ENCODE measurements around the gene PNPLA7.

Gene PNPLA7

GRCh38 chr9:137492464-137493363 lies 57.5 kb downstream of the PNPLA7 start:
- no peak for DNase-seq

DNA sequence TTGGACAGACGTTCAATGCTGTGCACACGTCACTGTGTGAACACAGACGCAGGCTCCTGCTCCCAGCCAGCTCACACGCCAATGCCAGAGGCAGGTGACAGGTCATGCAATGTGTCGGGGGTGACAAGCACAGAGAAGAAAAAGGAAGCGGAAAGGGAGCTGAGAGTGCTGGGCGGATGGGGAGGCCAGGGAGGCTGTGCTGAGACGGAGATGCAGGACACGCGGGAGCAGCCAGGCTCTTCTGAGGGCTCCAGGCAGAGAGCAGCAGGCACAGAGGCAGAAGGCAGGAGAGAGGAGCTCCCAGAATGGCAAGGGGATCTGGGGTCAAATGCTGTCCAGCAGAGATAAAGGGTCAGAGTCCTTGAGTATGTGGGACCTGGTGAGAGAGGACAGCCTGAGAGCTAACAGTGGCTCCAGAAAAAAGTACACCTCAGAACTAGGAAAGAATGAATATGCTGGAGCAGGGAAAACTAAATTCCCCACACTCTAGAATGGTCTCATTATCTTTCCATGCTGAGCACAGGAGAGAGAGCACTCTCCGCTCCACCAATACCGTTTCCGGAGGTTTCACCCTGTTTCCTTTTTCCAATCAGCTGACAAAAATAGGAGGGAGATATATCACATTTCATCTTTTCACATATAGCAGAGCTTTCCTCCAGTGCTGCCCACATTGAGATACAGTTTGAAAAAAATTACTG lies 58.3 kb downstream of the PNPLA7 start:
- DNase-seq: no peak

DNA sequence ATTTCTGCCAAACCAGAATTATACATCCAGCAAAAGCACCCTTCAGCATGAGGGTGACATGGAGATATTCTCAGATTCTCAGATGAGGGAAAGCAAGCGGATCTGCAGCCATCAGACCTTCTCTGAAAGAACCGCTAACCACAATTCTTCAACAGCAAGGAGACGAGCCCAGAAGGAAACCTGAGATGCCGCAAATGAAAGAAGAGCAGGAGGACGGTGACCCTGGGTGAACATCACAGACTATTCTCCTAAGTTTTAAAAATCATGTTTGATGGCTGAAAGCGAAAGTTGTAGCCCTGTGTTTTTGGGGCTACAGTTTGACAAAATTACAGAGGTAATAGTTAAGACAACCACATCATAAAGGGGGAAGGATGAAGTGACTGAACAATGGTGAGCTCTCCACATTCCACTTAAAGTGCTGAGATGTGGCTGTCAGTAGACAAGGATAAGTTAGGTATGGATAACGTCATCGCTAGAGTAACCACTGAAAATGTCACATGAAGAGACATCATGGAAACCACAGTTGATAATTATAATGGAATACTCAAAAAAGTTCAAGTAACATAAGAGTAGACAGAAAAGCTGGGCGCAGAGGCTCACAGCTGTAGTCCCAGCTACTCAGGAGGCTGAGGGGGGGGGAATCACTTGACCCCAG lies 59.5 kb downstream of the PNPLA7 start:
- DNase-seq: no peak

DNA sequence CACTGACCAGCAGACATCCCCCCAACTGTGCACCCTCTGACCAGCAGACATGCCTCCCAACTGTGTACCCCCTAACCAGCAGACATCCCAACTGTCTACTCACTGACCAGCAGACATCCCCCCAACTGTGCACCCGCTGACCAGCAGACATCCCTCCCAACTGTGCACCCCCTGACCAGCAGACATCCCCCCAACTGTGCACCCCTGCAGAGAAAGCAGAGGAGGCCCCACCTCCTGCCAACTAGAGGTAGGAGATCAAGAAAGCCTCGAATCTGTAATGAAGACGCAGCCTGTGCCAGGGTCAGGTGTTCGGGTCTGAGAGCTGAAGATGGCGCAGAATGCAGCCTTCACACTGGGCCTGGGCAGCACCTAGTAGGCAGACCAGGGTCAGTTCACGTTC lies 61.3 kb downstream of the PNPLA7 start:
- DNase-seq: no peak

DNA sequence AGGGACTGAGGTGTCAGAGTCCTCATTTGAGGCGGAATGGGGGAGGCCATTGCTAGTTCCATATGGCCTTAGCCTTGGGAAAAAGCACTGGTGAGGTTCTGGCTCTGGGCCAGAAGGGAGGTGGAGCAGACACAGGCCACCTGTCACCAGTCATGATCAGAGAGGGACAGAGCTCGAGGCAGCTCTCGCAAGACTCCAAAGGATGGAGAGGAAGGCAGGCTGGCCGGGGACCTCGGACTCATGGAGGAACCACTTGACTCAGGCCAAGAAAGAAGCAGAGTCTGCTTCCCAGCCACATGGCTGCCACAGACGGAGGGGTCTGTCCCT lies 61.9 kb downstream of the PNPLA7 start:
- DNase-seq: no peak

- no peak for DNase-seq
Observed at GRCh38 chr9:137487454-137488326, 62.5 kb downstream of the PNPLA7 start.

GRCh38 chr9:137486545-137487453 lies 63.4 kb downstream of the PNPLA7 start:
- DNase-seq: no peak

DNA sequence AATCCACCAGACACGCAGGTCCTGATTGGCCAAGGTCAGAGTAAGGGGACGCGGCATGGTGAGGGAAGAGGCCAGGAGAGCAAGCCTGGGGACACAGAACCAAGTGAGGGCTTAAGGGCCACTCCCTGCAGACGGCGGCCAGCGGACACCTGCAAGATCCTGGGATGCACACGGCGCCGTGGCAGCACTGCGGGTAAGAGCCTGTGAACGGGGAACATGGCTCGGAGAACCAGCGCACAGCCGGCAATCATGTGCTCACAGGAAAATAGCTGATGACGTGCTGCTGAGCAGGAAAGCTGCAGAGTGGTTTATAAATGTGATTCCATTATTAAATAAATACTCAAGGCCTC lies 64.1 kb downstream of the PNPLA7 start:
- DNase-seq: no peak

DNA sequence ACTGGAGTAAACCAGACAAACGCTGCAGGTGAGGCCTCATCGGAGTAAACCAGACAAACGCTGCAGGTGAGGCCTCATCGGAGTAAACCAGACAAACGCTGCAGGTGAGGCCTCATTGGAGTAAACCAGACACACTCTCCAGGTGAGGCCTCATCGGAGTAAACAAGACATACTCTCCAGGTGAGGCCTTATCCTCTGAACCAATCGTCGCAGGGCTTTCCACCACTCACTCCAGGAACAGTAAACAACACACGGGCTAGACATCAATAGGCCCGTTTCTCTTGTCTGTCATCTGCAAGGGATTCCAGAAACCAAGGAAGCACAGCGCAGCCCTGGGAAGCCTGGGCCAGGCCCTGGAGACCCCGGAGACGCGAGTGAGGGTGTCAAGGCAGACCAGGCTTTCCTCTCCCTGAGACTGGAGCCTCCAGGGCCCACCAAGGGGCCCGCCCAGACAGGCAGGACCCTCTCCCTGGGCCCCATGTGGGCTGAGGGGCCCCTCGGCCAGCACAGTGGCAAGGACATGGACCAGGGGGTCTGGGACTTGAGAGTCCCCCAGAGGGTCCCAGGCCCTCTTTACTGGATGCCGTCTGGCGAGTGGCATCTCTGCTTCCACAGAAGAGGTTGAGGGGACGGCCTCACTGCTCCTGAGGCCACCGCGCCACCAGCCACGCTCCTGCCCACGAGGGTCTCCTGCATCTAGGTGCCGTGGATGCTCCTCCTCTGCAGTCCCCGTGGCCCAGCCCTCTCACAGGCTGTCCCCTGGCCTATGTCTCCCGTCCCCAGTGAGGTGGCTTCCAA lies 64.7 kb downstream of the PNPLA7 start:
- no peak for DNase-seq

DNA sequence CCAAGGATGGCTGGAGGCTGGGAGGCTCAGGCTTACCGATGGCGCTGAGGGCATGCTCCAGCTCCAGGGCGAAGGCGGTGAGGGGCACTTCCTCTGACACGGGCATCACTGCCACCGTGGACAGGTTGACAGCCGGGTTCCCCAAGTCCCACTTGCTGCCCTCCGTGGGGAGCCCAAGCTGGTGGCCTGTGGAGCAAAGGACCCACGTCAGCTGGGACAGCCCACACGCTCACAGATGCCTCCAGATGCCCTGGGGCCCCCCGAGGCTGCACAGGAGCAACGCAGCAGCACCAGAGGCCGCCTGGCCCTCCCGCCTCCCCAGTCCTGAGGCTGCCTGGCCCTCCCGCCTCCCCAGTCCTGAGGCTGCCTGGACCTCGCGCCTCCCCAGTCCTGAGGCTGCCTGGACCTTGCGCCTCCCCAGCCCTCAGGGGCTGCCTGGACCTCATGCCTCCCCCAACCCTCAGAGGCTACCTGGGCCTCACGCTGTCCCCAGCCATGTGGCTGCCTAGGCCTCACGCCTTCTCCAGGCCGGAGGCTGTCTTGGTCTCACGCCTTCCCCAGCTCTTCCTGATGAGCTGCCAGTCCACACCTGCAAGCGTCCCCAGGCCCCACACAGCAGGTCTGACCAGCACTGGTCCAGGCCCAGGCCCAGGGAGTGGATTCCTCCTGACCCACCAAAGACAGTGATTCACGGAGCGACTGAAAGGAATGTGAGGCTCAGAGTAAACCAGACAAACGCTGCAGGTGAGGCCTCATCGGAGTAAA lies 65.5 kb downstream of the PNPLA7 start:
- DNase-seq: no peak

DNA sequence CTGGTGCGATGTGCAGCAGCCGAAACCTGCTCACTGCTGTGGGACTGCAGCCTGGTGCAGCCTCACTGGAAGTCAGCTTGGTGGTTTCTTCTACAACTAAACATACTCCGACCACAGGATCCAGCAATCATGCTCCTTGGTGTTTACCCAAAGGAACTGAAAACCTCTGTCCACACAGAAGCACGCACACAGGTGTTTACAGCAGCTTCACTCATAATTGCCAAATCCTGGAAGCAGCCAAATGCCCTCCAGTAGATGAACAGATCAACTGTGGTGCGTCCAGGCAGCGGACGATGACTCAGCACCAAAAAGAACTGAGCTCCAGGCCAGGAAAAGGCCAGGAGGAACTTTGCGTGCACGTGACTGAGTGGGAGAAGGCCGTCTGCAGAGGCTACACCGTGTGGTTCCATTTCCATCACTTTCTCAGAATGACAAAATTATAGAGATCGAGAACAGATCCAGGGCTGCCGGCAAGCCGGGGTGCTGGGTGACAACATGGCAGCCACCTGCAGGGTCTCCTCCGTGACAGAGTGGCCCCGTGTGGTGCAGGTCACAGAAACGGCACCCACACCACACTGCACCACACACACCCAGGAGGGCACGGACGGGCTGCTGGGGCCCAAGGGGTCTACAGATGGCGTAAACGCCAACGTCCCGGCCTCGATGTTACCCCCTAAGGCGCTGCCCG lies 68.0 kb downstream of the PNPLA7 start:
- DNase-seq: no peak

GRCh38 chr9:137480686-137481683 lies 69.2 kb downstream of the PNPLA7 start:
- no peak for DNase-seq

- DNase-seq: no peak
Observed at GRCh38 chr9:137479892-137480685, 70.1 kb downstream of the PNPLA7 start.

GRCh38 chr9:137478962-137479861 lies 71.0 kb downstream of the PNPLA7 start:
- DNase-seq: no peak

- no peak for DNase-seq
Observed at GRCh38 chr9:137478613-137478961, 71.6 kb downstream of the PNPLA7 start.

Measured in activated CD4-positive, alpha-beta T cell treated with anti-CD3 and anti-CD28 coated beads for 4 hours (primary cell).